Subcutaneous adipose tissue (tissue), 4 donors: ENCODE results near the gene FSHB. TPM values are rescaled to one million over a fixed set of nuclear protein-coding genes. Genes with fewer than 3 reads are reported as not detected.

ENCODE experiments used
- total RNA-seq, 4 donors: library from RNA; depleted of rRNA; stranded (reverse); fragments of >200 nt; gene quantifications; one replicate each; pipeline ENCODE4 v1.1.0, GENCODE V29; 2016
- TF ChIP-seq, protein P1 (sequence below): fragments of 450-650 bp; IDR thresholded peaks from one replicate; pipeline ENCODE4 v1.5.1; 2016; ENCODE audit warnings: low read depth, mild to moderate bottlenecking, control low read depth, antibody characterized with exemption, moderate library complexity

FSHB gene
- total RNA-seq, 4 donors from 2014 or later: not detected

DNA sequence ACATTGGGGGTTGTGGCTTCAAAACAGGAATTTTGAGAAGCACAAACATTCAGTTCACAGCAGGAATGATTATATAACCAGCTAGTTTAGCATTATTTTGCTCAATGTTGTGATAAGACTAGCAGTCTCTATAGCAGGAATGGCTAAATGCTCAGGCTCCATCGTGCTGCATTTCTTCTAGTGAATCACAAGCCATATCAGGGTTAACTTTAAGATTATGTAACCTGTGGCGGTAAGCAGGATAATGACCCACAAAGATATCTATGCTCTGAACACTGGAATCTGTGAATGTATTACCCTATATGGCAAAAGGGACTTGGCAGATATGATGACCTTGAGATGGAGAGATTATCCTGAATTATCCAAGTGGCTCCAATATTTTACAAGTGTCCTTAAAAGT, 14.8 kb downstream of the FSHB start:
- TF ChIP-seq, protein P1, sequence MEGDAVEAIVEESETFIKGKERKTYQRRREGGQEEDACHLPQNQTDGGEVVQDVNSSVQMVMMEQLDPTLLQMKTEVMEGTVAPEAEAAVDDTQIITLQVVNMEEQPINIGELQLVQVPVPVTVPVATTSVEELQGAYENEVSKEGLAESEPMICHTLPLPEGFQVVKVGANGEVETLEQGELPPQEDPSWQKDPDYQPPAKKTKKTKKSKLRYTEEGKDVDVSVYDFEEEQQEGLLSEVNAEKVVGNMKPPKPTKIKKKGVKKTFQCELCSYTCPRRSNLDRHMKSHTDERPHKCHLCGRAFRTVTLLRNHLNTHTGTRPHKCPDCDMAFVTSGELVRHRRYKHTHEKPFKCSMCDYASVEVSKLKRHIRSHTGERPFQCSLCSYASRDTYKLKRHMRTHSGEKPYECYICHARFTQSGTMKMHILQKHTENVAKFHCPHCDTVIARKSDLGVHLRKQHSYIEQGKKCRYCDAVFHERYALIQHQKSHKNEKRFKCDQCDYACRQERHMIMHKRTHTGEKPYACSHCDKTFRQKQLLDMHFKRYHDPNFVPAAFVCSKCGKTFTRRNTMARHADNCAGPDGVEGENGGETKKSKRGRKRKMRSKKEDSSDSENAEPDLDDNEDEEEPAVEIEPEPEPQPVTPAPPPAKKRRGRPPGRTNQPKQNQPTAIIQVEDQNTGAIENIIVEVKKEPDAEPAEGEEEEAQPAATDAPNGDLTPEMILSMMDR: no peak

DNA sequence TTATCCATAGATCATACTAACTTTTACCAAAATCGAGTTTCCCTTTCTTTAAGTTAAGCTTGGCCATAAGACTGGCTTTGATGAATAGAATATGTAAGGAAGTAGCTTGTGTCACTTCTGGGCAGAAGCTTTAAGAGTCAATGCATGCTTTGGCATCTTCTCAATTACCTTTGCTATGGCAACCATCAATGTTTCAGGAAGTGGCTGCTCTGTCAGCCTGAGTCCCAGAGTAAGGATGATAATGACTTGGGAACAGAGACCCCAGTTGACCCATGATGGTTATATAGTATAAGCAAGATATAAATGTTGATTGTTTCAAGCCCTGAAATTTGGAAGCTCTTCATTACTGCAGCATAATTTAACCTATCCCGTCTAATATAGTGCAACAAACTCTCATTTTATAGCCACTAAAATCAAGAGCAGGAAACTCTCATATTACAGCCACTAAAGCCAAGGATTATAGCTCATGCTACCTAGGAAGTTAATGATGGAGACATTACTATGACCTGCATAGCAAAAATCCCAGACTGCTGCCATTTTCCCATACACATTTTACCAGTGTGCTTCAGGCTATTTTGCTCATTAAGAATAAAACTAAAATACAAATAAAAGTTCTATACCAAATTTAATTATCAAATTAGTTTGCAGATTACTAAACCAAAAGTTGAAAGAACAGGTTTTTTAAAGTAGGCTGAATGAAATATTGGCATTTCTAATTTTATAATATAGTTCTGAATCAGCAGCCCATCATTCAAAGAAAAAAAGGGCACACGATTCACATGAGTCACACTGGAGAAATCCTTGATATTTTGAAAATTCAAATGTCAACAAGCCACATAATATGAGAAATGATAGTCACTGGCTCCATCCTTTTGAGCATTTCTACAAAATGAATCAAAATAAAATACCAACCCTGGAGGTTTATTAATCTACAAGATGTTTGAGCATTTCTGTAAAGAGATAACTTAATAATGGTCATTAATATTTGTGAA, 23.8 kb downstream of the FSHB start:
- TF ChIP-seq, protein P1: no peak

DNA sequence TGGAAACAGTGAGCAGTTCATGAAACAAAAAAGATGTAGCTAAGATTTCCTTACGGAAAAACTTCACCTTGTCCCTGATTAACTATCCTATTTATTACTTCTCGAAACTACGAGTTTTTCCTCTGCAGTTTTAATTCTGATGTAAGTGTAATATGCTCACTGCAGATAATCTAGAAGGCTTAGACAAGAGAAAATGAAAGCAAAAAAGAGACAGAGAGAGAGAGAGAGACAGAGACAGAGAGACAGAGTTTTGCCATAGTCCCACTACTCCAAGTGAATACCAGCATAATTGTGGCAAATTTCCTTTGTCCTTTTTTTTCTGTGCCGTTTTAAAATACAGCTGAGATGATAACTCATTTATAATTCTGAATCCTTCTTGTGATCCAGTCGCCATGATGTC, 24.8 kb downstream of the FSHB start:
- TF ChIP-seq, protein P1: no peak

DNA sequence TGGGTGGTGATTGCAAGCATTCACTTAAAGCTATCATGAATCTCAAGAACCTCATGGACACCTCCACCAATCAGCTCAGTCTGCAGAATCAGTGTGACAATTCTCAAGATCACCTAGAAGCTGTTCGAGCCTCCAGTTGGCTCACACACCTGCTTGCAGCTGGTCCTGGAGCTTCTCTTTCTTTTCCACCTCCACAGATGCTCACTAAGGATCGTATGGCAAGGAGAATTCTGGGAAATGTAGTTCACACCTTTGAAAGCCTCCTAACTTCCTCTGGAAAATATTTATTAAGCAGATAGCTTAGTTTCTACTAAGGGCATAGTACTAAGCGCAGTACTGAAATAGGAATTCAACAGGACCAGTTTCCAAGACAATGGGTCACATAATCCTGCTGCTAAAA, 26.2 kb downstream of the FSHB start:
- TF ChIP-seq, protein P1: no peak

DNA sequence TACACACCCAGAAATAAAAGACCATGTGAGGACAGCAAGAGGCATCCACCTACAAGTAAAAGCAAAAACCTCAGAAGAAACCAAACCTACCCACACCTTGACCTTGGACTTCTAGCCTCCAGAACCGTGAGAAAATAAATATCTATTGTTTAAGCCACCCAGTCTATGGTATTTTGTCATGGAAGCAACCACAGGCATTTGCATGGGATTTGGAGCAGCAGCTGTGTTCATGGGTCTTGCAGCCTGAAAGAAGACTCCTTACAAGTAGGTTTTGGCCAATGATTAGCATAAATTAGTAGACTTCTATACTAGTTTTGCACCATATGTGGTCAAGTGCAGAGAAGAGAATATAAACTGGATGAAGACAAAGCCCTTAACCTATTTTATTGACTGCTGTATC, 27.9 kb downstream of the FSHB start:
- TF ChIP-seq, protein P1: no peak

DNA sequence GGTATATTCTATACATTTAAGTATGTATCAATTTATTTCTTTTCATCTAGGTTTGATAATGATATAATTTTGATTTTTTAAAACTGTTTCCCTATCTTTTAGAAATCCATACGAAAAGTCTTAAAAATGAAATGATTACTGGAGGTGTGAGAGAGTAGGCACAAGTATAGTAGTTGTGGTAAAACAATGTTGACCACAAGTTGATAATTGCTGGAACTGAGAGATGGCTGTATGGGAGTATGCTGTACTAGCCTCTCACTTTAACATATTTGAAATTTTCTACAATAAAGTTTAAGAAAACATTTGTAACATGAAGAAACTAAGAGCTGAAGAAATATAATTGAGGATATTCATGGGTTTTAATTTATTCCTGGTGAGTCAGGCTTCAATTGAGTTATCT, 30.0 kb downstream of the FSHB start:
- TF ChIP-seq, protein P1: no peak

DNA sequence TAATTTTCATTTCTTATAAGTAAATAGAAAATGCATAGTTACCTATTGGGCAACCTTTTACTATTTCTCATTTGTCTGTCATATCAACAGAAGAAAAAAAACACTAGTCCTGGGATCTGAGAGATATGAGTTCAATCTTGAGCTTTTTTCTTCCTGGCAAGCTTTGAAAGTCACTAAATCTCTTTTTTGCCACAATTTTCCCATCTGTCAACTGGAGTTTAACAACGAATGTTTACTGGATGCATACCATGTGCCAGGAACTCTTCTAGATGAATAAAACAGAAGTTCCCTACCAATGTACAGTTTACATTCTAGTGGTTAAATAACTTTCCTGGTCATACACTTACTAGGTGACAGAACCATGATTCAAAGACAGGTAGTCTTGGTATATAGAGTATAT, 31.0 kb downstream of the FSHB start:
- TF ChIP-seq, protein P1: no peak
